ENCODE measurements around the gene C3orf18. TPM values are rescaled to one million over a fixed set of nuclear protein-coding genes. Genes with fewer than 3 reads are reported as not detected.

The C3orf18 gene
- total RNA-seq, 1 donor from 2014 or later: 7.2 TPM

DNA sequence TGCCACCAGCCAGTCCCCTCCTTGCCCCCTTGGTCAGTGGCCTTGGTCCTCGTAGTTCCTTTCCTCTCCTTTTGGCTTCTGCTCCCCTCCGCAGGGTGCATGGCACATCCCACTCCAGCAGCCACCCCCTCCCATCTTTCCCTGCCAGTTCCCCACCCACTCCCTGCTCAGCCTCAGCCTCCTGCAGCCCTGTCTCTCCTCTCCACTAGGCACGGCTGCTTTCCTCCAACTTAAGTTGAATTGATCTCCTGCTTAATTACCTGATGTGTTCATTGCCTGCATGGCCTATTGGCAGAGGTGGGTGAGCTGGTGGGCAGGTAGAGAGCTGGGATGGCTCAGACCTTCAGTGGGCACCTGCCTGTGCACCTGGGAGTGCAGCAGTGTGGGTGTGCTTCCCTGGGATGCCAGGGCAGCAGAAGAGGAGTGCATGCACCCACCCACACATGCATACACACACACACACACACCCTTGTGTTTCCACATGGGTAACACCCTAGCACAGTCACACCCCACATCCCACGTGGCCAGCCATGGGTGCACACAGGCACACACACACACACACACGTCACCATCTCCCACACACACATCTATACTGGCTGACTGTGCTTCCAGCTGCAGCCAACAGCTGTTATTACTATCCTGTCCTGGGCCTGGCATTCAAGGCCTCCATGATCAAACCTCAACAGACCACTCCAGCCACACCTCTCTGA lies 30.9 kb downstream of the C3orf18 start:
- FAIRE-seq (no peak), DNase-seq (ENCODE audit: low read depth) (no peak)
- H3K27me3 Mint-ChIP-seq (ENCODE audit: low read depth, unreplicated experiment): peaks cover 66% of the 10 kb centered on the region
- H3K36me3 Mint-ChIP-seq (ENCODE audit: low read depth, unreplicated experiment): peaks cover 9% of the 10 kb centered on the region
- H3K4me1 Mint-ChIP-seq (ENCODE audit: low read depth, unreplicated experiment): peaks cover 19% of the 10 kb centered on the region
- Histone ChIP-seq H4K20me1 (ENCODE audit: insufficient read depth, low read length) (peaks cover 4% of the 10 kb centered on the region), H3K4me3 (ENCODE audit: insufficient read depth, low read depth, low read length) (no peak overlapping the region), H3K36me3 (ENCODE audit: insufficient read depth, low read length) (no peaks in the 10 kb centered on the region), H3K27ac (ENCODE audit: low read depth, low read length) (no peak overlapping the region), H2AFZ (ENCODE audit: low read depth, low read length) (no peak overlapping the region), H3K4me2 (ENCODE audit: low read length) (no peak overlapping the region), H3K4me1 (ENCODE audit: insufficient read depth, low read length) (no peaks in the 10 kb centered on the region), H3K9me3 (ENCODE audit: insufficient read depth, low read depth, low read length) (no peaks in the 10 kb centered on the region), H3K9ac (ENCODE audit: low read length) (no peak overlapping the region), H3K79me2 (ENCODE audit: insufficient read depth, low read length) (no peaks in the 10 kb centered on the region), H3K27me3 (ENCODE audit: insufficient read depth, low read length) (peaks cover 17% of the 10 kb centered on the region)
- H3K9me3 Mint-ChIP-seq (ENCODE audit: unreplicated experiment): no peaks in the 10 kb centered on the region
- no peak overlapping the region for H3K4me3 Mint-ChIP-seq (ENCODE audit: unreplicated experiment)
- H3K27ac Mint-ChIP-seq (ENCODE audit: unreplicated experiment): no peak overlapping the region
- TF ChIP-seq EZH2 (IDR thresholded peaks at IDR 0.05; ENCODE audit: insufficient read depth, low read length): no peak
- TF ChIP-seq, protein P1, sequence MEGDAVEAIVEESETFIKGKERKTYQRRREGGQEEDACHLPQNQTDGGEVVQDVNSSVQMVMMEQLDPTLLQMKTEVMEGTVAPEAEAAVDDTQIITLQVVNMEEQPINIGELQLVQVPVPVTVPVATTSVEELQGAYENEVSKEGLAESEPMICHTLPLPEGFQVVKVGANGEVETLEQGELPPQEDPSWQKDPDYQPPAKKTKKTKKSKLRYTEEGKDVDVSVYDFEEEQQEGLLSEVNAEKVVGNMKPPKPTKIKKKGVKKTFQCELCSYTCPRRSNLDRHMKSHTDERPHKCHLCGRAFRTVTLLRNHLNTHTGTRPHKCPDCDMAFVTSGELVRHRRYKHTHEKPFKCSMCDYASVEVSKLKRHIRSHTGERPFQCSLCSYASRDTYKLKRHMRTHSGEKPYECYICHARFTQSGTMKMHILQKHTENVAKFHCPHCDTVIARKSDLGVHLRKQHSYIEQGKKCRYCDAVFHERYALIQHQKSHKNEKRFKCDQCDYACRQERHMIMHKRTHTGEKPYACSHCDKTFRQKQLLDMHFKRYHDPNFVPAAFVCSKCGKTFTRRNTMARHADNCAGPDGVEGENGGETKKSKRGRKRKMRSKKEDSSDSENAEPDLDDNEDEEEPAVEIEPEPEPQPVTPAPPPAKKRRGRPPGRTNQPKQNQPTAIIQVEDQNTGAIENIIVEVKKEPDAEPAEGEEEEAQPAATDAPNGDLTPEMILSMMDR (IDR thresholded peaks at IDR 0.05; ENCODE audit: insufficient read depth, low read depth, low read length): no peak

DNA sequence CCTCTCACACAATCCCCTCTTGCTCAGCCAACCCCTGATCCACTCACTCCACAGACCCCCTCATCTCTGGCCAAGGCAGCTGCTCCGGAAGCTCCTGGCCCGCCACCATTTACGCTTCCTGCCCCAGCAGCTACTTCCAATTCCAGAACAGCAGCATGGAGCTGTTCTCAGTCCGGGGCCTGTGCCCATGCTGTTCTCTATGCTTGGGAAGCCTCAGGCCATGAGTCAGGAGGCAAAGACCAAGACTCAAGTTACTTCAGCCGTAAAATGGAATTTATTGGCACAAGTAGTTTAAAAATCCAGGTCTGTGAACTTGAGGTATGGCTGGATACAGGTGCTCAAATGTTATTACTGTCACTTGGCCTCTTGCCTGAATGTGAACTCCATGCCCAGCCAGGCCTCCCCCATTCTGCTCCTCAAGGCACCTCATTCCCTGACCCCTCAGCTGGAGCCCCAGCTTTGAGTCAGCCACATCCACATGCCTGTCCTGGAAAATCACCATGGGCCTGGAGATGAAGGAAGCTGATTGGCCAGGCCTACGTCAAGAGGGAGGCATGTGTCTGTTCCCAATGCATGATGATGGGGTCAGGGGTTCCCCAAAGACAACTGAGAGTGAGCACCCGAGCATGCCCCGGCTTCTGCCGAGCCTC lies 32.7 kb downstream of the C3orf18 start:
- TF ChIP-seq, protein P1 (IDR thresholded peaks at IDR 0.05; ENCODE audit: insufficient read depth, low read depth, low read length): no peak
- no peak for TF ChIP-seq EZH2 (IDR thresholded peaks at IDR 0.05; ENCODE audit: insufficient read depth, low read length)
- Histone ChIP-seq H3K79me2 (ENCODE audit: insufficient read depth, low read length) (no peaks in the 10 kb centered on the region), H3K9ac (ENCODE audit: low read length) (no peak overlapping the region), H3K9me3 (ENCODE audit: insufficient read depth, low read depth, low read length) (no peaks in the 10 kb centered on the region), H4K20me1 (ENCODE audit: insufficient read depth, low read length) (peaks cover 5% of the 10 kb centered on the region), H2AFZ (ENCODE audit: low read depth, low read length) (no peak overlapping the region), H3K36me3 (ENCODE audit: insufficient read depth, low read length) (no peaks in the 10 kb centered on the region), H3K27me3 (ENCODE audit: insufficient read depth, low read length) (peaks cover 32% of the 10 kb centered on the region), H3K4me2 (ENCODE audit: low read length) (no peak overlapping the region), H3K4me3 (ENCODE audit: insufficient read depth, low read depth, low read length) (no peak overlapping the region), H3K4me1 (ENCODE audit: insufficient read depth, low read length) (no peaks in the 10 kb centered on the region), H3K27ac (ENCODE audit: low read depth, low read length) (no peak overlapping the region)
- DNase-seq (ENCODE audit: low read depth): no peak
- no peak overlapping the region for H3K4me3 Mint-ChIP-seq (ENCODE audit: unreplicated experiment)
- H3K9me3 Mint-ChIP-seq (ENCODE audit: unreplicated experiment): no peaks in the 10 kb centered on the region
- no peak for FAIRE-seq
- H3K36me3 Mint-ChIP-seq (ENCODE audit: low read depth, unreplicated experiment): peaks cover 5% of the 10 kb centered on the region
- peaks cover 68% of the 10 kb centered on the region for H3K27me3 Mint-ChIP-seq (ENCODE audit: low read depth, unreplicated experiment)
- no peak overlapping the region for H3K27ac Mint-ChIP-seq (ENCODE audit: unreplicated experiment)
- H3K4me1 Mint-ChIP-seq (ENCODE audit: low read depth, unreplicated experiment): peaks cover 19% of the 10 kb centered on the region
